Heart right ventricle (tissue), 16 donors: ENCODE data around the gene FBXL5. TPM values are rescaled to one million over a fixed set of nuclear protein-coding genes. Genes with fewer than 3 reads are reported as not detected.

ENCODE experiments used
- ATAC-seq, 8 donors: fragments of 200-7000 bp; cut with Tn5 transposase; one replicate each; pipeline ENCODE4 v1.9.1; 2020; ENCODE audit warnings: mild to moderate bottlenecking in 8 of 8, moderate library complexity in 8 of 8, moderate number of reproducible peaks in 1 of 8
- DNase-seq, 2 donors: peaks; one replicate each; pipeline ENCODE4 v3.0.0-alpha.2; 2020
- H3K27ac ChIP-seq, 10 donors: fragments of 200-600 bp; sonication (generic) in 2 of 10; one replicate each; pipeline versions ENCODE4 v1.5.0 to v1.8.0; 2020 to 2022; ENCODE audit warnings: mild to moderate bottlenecking in 3 of 10
- H3K27me3 ChIP-seq, 7 donors: fragments of 200-600 bp; one replicate each; pipeline ENCODE4 v1.8.0; 2021 to 2022; ENCODE audit warnings: mild to moderate bottlenecking in 2 of 7
- H3K36me3 ChIP-seq, 9 donors: fragments of 200-600 bp; sonication (generic) in 1 of 9; one replicate each; pipeline versions ENCODE4 v1.5.0 to v1.8.0; 2020 to 2022; ENCODE audit warnings: mild to moderate bottlenecking in 2 of 9
- H3K4me1 ChIP-seq, 9 donors: fragments of 200-600 bp; sonication (generic) in 1 of 9; one replicate each; pipeline versions ENCODE4 v1.5.0 to v1.8.0; 2020 to 2022; ENCODE audit warnings: mild to moderate bottlenecking in 4 of 9
- H3K4me3 ChIP-seq, 10 donors: fragments of 200-600 bp; sonication (generic) in 2 of 10; one replicate each; pipeline versions ENCODE4 v1.5.0 to v1.8.0; 2020 to 2022; ENCODE audit warnings: mild to moderate bottlenecking in 7 of 10, moderate library complexity in 2 of 10
- H3K9me3 ChIP-seq, 11 donors: fragments of 200-600 bp in 10 of 11; sonication (generic) in 2 of 11; one replicate each; pipeline versions ENCODE4 v1.5.0 to v1.8.0; 2013 to 2022; ENCODE audit warnings: mild to moderate bottlenecking in 2 of 11, control low read depth in 1 of 11, moderate library complexity in 1 of 11
- CTCF ChIP-seq, 9 donors: fragments of 200-600 bp; sonication (generic) in 2 of 9; IDR thresholded peaks; one replicate each; pipeline versions ENCODE4 v1.5.0 to v1.8.0; 2021 to 2022; ENCODE audit warnings: antibody characterized with exemption in 9 of 9, mild to moderate bottlenecking in 5 of 9, moderate library complexity in 1 of 9
- WGBS, 2 donors: extraction: QIAGEN DNeasy Blood & Tissue Kit; methylation state at CpG; one replicate each; pipeline ENCODE4 v1.1.7; 2013; ENCODE audit warnings: inconsistent platforms in 1 of 2; 5-methylcytosine and 5-hydroxymethylcytosine counted together
- intact Hi-C, 10 donors: fragments of 100-400 bp; cut with DNase I; formaldehyde crosslinking; loops; one replicate each; pipeline versions ENCODE4 v1.11.1 to v1.14.2; 2022
- polyA plus RNA-seq, 2 donors: library from polyadenylated mRNA; stranded (reverse); fragments of 200-250 nt; gene quantifications; one replicate each; pipeline ENCODE4 v1.2.3, GENCODE V29; 2013
- total RNA-seq, 10 donors: library from RNA; stranded (reverse); fragmentation: NEBNext Ultra II Directional in 3 of 10; extraction: Animal tissue kit (Norgen Biotek cat#: 25700) in 3 of 10; gene quantifications; one replicate each; pipeline versions ENCODE4 v1.2.1 to v1.2.4, GENCODE V29; 2021 to 2023
- donor health status: Arrhythmogenic right ventricular cardiomyopathy.
- donor health status: ischemic (EF 13 %, LVEDD 7.1; RV severe dilation, severe dysfunction).
- donor health status: healthy with polysubstance abuse.
- donor health status: DM: no; HTN: yes; CAD: no.
- donor health status: DM: no; HTN: no; CAD: no.
- donor health status: ischemic (EF 25% LVEDD 6.9; RV normal size, moderate dysfunction).
- donor health status: ischemic (EF 25% LVEDD 5.7; RV mildly dilated, moderate dysfunction).
- donor health status: healthy.
- donor health status: DM: yes; HTN: yes; CAD: no.
- donor health status: Ischemic cardiomyopathy.
- donor health status: ischemic (EF 35%, LVEDD 5.7; RV mildly dilated, moderate dysfunction).
- donor health status: nonischemic (EF 11% LVEDD 7.7; RV severe dilation, severe dysfunction).
- donor health status: DM: yes; HTN: yes; CAD: no.
- donor health status: PGD.
- donor health status: ischemic (EF 29% LVEDD 5.4; RV normal size, mild dysfunction).
- donor health status: nonischemic (EF 23%, LVEDD 6.1; RV moderate dilation, normal function).

FBXL5 gene
- total and polyA plus RNA-seq, 12 donors: 32.8 to 102 (median 74.1) TPM

- Histone ChIP-seq H3K9me3 (no peaks in the 10 kb centered on the region), H3K4me1 (peaks cover 0 to 74% (median 28%) of the 10 kb centered on the region in 9 donors), H3K4me3 (peak overlapping the region; percentile 68 to 94 (median 79)), H3K36me3 (peaks cover 0 to 33% (median 10%) of the 10 kb centered on the region in 9 donors), H3K27me3 (no peaks in the 10 kb centered on the region), H3K27ac (peak overlapping the region; percentile 69 to 95 (median 92))
- intact Hi-C loops: loop anchor here in 1 of 10 donors (2.0 kb wide), 1 partner anchor 28 kb away; the partner anchor contains the start of gene FBXL5
- TF ChIP-seq CTCF (IDR thresholded peaks at IDR 0.05): no peak
- peak in 2 of 8 donors; percentile 3 to 13 for ATAC-seq
- 25 to 37% methylated on average over 6 of the region's 6 CpGs for WGBS, 2 donors
- DNase-seq: no peak
Measured at GRCh38 chr4:15682242-15683142, 27.3 kb upstream of the FBXL5 start.

DNA sequence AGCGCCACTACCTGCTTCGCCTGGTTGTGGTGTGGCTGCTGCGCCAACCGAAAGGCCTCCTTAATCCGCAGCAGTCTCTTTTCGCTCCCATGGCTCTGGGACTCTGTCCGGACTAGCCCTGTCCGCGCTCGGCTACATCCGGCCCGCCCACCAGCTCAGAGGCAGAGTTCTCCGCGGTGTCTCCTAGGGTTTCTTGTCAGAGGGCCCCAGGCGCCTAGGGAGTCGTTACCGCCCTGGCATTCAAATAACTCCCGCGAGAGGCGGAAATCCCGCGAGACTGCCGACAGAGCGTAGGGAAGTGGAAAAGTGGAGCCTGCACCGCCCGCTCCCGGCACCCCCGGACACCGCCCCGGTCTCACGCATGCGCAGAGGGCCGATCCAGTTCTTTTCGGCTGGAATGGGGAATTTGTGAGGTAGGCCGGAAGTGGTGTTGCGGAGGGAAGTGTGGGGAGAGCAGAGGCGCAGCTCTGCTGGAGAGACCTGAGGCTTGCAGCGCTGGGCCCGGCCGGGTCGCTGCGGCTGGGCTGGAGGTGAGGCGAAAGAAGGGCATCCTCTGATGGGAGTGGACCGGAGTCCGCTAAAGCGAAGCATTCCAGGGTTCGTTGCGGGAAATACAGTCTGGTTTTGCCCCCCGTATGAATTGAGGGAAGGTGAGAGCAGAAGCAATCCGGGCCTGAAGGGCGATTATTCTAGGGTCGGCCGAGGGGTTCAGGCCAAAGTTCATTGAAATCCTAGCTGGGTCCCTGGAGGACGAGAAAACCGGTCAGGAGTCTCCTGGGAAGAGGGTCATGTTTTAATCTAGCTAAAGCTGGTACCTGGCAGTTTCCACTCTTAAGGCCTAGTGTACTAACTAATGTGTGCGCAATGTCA lies 26.4 kb upstream of the FBXL5 start, which contains the start of gene FAM200B:
FAM200B (plus strand) TSS at position 456 of the 870 bp plus-strand sequence. CDS start 5,151 bp downstream, outside the sequence.
- Histone ChIP-seq H3K4me3 (peak within 1 kb of the TSS; percentile 68 to 94 (median 79)), H3K36me3 (peaks cover 0 to 24% (median 6%) of the 10 kb centered on the region in 9 donors), H3K27me3 (no peaks in the 10 kb centered on the region), H3K9me3 (no peaks in the 10 kb centered on the region), H3K4me1 (peaks cover 0 to 76% (median 28%) of the 10 kb centered on the region in 9 donors), H3K27ac (peak within 1 kb of the TSS; percentile 69 to 95 (median 92))
- intact Hi-C loops: loop anchor here in 2 of 10 donors (1.0 to 2.0 kb wide), 2 partner anchors 26 to 27 kb away; partner anchors contain the start of gene FBXL5 (in 2 of the 2)
- ATAC-seq (peak; percentile 98 to 99 (median 99)), DNase-seq (peak; percentile 99 to 100)
- 0% methylated on average over 56 of the region's 56 CpGs for WGBS, 2 donors
- peak in 3 of 9 donors; percentile 11 to 26 (median 24) for TF ChIP-seq CTCF (IDR thresholded peaks at IDR 0.05)

GRCh38 chr4:15681067-15681371 lies 25.9 kb upstream of the FBXL5 start:
- DNase-seq: no peak
- intact Hi-C loops: loop anchor here in 1 of 10 donors (1.0 kb wide), 1 partner anchor 26 kb away; the partner anchor contains the start of gene FBXL5
- no peak for ATAC-seq
- WGBS, 2 donors: 0 to 1% methylated on average over 14 of the region's 14 CpGs
- no peaks in the 10 kb centered on the region for H3K27me3 ChIP-seq
- peaks cover 0 to 73% (median 28%) of the 10 kb centered on the region in 9 donors for H3K4me1 ChIP-seq
- peaks cover 0 to 18% (median 0%) of the 10 kb centered on the region in 9 donors for H3K36me3 ChIP-seq
- peak overlapping the region in 7 of 10 donors; percentile 85 to 95 (median 93) for H3K27ac ChIP-seq
- H3K9me3 ChIP-seq: no peaks in the 10 kb centered on the region
- peak overlapping the region; percentile 68 to 94 (median 79) for H3K4me3 ChIP-seq
- TF ChIP-seq CTCF (IDR thresholded peaks at IDR 0.05): no peak
